Activated CD8-positive, alpha-beta T cell treated with anti-CD3 and anti-CD28 coated beads for 36 hours (primary cell): ENCODE measurements around the gene HOXD11. TPM values are rescaled to one million over a fixed set of nuclear protein-coding genes. Genes with fewer than 3 reads are reported as not detected.

Experiments used
- ATAC-seq: fragments of 200-7000 bp; cut with Tn5 transposase; one replicate; pipeline ENCODE4 v1.10.0; 2021; ENCODE audit warnings: mild to moderate bottlenecking, moderate library complexity
- CTCF ChIA-PET: fragments of 350-600 bp; sonication (Branson Sonifier 250); formaldehyde crosslinking; loops from one replicate; lab custom pipeline; 2021; ENCODE audit warnings: antibody characterized with exemption; lab: Charles Lee
- POLR2A ChIA-PET: fragments of 350-600 bp; sonication (Branson Sonifier 250); formaldehyde crosslinking; loops from one replicate; lab custom pipeline; 2021; ENCODE audit warnings: antibody characterized with exemption; lab: Charles Lee
- DNase-seq: peaks from one replicate; pipeline ENCODE4 v3.0.0-alpha.2; 2020
- H3K27ac Mint-ChIP-seq: one replicate; pipeline ENCODE4 v1.8.0; 2021; ENCODE audit warnings: mild to moderate bottlenecking, mixed read lengths
- H3K27me3 Mint-ChIP-seq: one replicate; pipeline ENCODE4 v1.8.0; 2021; ENCODE audit warnings: mixed read lengths
- H3K36me3 Mint-ChIP-seq: one replicate; pipeline ENCODE4 v1.8.0; 2021; ENCODE audit warnings: low read depth, mixed read lengths
- H3K4me1 Mint-ChIP-seq: one replicate; pipeline ENCODE4 v1.8.0; 2021; ENCODE audit warnings: low read depth, mixed read lengths
- H3K4me3 Mint-ChIP-seq: one replicate; pipeline ENCODE4 v1.8.0; 2021; ENCODE audit warnings: mild to moderate bottlenecking, moderate library complexity, mixed read lengths
- H3K9me3 Mint-ChIP-seq: one replicate; pipeline ENCODE4 v1.8.0; 2021; ENCODE audit warnings: mixed read lengths
- CTCF ChIP-seq: fragments of 200-600 bp; IDR thresholded peaks from one replicate; pipeline ENCODE4 v1.8.0; 2022; ENCODE audit warnings: antibody characterized with exemption, mild to moderate bottlenecking
- intact Hi-C: fragments of 100-400 bp; cut with micrococcal nuclease; formaldehyde crosslinking; loops from one replicate; pipeline ENCODE4 v1.10.0; 2022
- total RNA-seq, 2 experiments: library from RNA; stranded (reverse); gene quantifications; one replicate each; pipeline ENCODE4 v1.2.3, GENCODE V29; 2021

Gene HOXD11
- total RNA-seq, 2 experiments from 2014 or later: not detected

GRCh38 chr2:176079285-176079830 lies 27.7 kb upstream of the HOXD11 start:
- ChIA-PET POLR2A (interaction anchor here (1.8 kb wide), 1 partner anchor 25 kb away, joined by 5 read pairs; no protein-coding TSS in a partner anchor), CTCF (interaction anchor here (1.8 to 2.4 kb wide), 2 partner anchors 19 to 389 kb away, joined by 4 to 7 read pairs; no protein-coding TSS in a partner anchor)
- H3K4me3 Mint-ChIP-seq: peak overlapping the region; percentile 23
- peaks cover 10% of the 10 kb centered on the region for H3K4me1 Mint-ChIP-seq
- peaks cover 28% of the 10 kb centered on the region for H3K9me3 Mint-ChIP-seq
- no peak overlapping the region for H3K27ac Mint-ChIP-seq
- intact Hi-C loops: no loop called here
- peaks cover 80% of the 10 kb centered on the region for H3K27me3 Mint-ChIP-seq
- ATAC-seq (no peak), DNase-seq (no peak)
- peaks cover 25% of the 10 kb centered on the region for H3K36me3 Mint-ChIP-seq
- no peak for TF ChIP-seq CTCF

- ChIA-PET POLR2A (interaction anchor here (1.8 kb wide), 1 partner anchor 25 kb away, joined by 5 read pairs; no protein-coding TSS in a partner anchor), CTCF (interaction anchor here (0.6 to 2.4 kb wide), 4 partner anchors 18 to 390 kb away, joined by 3 to 7 read pairs (median 4); no protein-coding TSS in a partner anchor)
- Mint-ChIP-seq H3K4me1 (peaks cover 10% of the 10 kb centered on the region), H3K27me3 (peaks cover 80% of the 10 kb centered on the region), H3K27ac (no peak overlapping the region), H3K9me3 (peaks cover 28% of the 10 kb centered on the region), H3K36me3 (peaks cover 25% of the 10 kb centered on the region), H3K4me3 (peak overlapping the region; percentile 23)
- ATAC-seq (peak; percentile 30), DNase-seq (peak; percentile 42)
- TF ChIP-seq CTCF: peak; percentile 58
- intact Hi-C loops: no loop called here
Measured at GRCh38 chr2:176079831-176080539, 27.1 kb upstream of the HOXD11 start.

GRCh38 chr2:176080540-176081375 lies 26.3 kb upstream of the HOXD11 start:
- ChIA-PET POLR2A (interaction anchor here (0.7 to 1.8 kb wide), 2 partner anchors 24 to 87 kb away, joined by 3 to 5 read pairs; no protein-coding TSS in a partner anchor), CTCF (interaction anchor here (0.6 to 2.4 kb wide), 5 partner anchors 17 to 390 kb away, joined by 3 to 7 read pairs (median 4); no protein-coding TSS in a partner anchor)
- Mint-ChIP-seq H3K9me3 (peaks cover 23% of the 10 kb centered on the region), H3K27ac (peak overlapping the region; percentile 30), H3K36me3 (peaks cover 25% of the 10 kb centered on the region), H3K4me1 (peaks cover 10% of the 10 kb centered on the region), H3K27me3 (peaks cover 79% of the 10 kb centered on the region), H3K4me3 (no peak overlapping the region)
- no peak for TF ChIP-seq CTCF
- no peak for ATAC-seq
- intact Hi-C loops: no loop called here
- DNase-seq: peak; percentile 41

DNA sequence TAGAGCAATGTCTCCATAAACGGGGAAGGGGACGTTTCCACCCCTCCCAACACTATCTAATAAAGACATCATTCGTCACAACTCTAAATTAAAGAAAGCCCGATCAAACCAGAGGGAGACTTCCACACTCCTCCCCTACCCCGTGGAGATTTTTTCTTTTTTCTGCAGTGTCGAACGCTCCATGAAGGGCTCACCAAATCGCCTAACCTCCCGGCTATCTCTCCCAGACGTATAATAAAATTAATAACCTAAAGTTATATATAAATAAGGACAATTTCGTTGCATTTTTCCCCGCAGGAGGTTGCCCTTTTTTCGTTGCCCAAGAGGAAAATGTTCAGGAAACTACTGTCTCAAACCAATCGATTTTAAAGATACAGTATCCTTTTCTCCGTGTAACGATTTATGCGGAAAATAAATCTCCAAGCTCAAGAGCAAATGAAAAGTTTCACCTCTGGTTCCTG lies 25.7 kb upstream of the HOXD11 start:
- ATAC-seq (no peak), DNase-seq (no peak)
- ChIA-PET CTCF (interaction anchor here (1.6 to 2.4 kb wide), 4 partner anchors 17 to 45 kb away, joined by 3 to 7 read pairs (median 6); no protein-coding TSS in a partner anchor), POLR2A (interaction anchor here (1.2 kb wide), 1 partner anchor 11 kb away, joined by 3 read pairs; no protein-coding TSS in a partner anchor)
- Mint-ChIP-seq H3K4me3 (peak overlapping the region; percentile 31), H3K27ac (peak overlapping the region; percentile 30), H3K9me3 (peaks cover 23% of the 10 kb centered on the region), H3K36me3 (peaks cover 25% of the 10 kb centered on the region), H3K4me1 (peaks cover 10% of the 10 kb centered on the region), H3K27me3 (peaks cover 76% of the 10 kb centered on the region)
- intact Hi-C loops: no loop called here
- TF ChIP-seq CTCF: no peak
